ENCODE data around the gene VKORC1L1.

DNA sequence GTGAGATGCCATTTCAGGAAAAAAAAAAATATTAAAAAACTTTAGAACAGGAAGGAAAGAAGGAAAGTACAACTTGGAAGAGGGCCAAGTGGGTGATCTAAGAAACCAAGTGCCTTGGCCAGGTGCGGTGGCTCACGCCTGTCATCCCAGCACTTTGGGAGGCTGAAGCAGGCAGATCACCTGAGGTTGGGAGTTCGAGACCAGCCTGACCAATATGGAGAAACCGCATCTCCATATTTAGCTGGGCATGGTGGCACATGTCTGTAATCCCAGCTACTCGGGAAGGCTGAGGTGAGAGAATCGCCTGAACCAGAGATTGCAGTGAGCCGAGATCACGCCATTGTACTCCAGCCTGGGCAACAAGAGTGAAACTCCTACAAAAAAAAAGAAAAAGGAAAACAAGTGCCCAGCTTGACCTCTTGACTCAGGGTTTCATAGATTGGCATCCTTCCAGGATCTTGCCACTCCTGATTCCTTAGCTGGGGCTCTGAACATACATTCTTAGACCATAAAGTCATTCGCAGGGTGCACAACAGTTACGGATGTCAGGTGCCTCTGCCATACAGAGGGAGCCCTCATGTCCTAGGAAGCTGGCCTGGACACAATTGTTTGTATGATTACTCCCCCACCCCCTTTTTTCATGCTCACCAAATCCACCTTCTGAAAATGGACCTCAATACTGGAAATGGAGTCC is 111.2 kb downstream of the VKORC1L1 start:
- no peak for TF ChIP-seq CTCF (IDR thresholded peaks at IDR 0.05)
- no peak for TF ChIP-seq POLR2A (IDR thresholded peaks at IDR 0.05)

All from vagina (tissue), 2 donors.